Heart left ventricle (tissue), 13 donors: ENCODE measurements around the gene CYP4F3.
"Not testable (repeated sequence)": the region's sequence is repeated elsewhere in the genome, so short reads cannot be mapped to it uniquely, and the experiment has no call there.

Experiments
- POLR2A ChIP-seq, 2 donors: fragments of 450-650 bp; IDR thresholded peaks; one replicate each; pipeline ENCODE4 v1.6.1; 2017; ENCODE audit warnings: antibody characterized with exemption in 2 of 2, mild to moderate bottlenecking in 2 of 2, moderate library complexity in 2 of 2
- TF ChIP-seq, protein P1 (sequence below), 12 donors: fragments of 200-600 bp; sonication (generic) in 4 of 12; IDR thresholded peaks; one replicate each; pipeline versions ENCODE4 v1.5.0 to v1.8.0; 2018 to 2022; ENCODE audit warnings: antibody characterized with exemption in 12 of 12, mild to moderate bottlenecking in 5 of 12
- donor health status: ischemic (EF 13 %, LVEDD 7.1; RV severe dilation, severe dysfunction).
- donor health status: DM: no; HTN: yes; CAD: no.
- donor health status: DM: no; HTN: no; CAD: no.
- donor health status: ischemic (EF 25% LVEDD 6.9; RV normal size, moderate dysfunction).
- donor health status: ischemic (EF 25% LVEDD 5.7; RV mildly dilated, moderate dysfunction).
- donor health status: ischemic (EF 35%, LVEDD 5.7; RV mildly dilated, moderate dysfunction).
- donor health status: nonischemic (EF 11% LVEDD 7.7; RV severe dilation, severe dysfunction).
- donor health status: DM: yes; HTN: yes; CAD: no.
- donor health status: PGD.
- donor health status: ischemic (EF 29% LVEDD 5.4; RV normal size, mild dysfunction).
- donor health status: nonischemic (EF 23%, LVEDD 6.1; RV moderate dilation, normal function).

DNA sequence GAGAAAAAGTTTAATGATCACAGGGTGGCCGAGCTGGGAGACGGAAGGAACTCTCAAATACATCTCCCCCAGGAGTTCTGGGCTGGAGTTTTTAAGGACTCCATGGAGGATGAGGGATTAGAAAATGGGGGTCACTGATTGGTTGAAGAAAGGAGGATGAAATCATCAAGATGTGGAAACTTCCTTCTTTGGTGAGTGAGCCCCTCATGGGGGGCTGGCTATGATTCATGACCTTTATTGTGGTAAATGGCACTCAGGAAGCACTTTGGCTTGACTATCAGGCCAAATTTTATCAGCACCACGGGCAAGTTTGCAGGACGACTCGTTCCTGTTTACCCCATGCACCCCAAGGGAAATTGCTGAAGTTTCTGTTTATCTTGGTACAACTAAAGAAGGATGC, 48.2 kb upstream of the CYP4F3 start:
- TF ChIP-seq, protein P1, sequence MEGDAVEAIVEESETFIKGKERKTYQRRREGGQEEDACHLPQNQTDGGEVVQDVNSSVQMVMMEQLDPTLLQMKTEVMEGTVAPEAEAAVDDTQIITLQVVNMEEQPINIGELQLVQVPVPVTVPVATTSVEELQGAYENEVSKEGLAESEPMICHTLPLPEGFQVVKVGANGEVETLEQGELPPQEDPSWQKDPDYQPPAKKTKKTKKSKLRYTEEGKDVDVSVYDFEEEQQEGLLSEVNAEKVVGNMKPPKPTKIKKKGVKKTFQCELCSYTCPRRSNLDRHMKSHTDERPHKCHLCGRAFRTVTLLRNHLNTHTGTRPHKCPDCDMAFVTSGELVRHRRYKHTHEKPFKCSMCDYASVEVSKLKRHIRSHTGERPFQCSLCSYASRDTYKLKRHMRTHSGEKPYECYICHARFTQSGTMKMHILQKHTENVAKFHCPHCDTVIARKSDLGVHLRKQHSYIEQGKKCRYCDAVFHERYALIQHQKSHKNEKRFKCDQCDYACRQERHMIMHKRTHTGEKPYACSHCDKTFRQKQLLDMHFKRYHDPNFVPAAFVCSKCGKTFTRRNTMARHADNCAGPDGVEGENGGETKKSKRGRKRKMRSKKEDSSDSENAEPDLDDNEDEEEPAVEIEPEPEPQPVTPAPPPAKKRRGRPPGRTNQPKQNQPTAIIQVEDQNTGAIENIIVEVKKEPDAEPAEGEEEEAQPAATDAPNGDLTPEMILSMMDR (IDR thresholded peaks at IDR 0.05), result not testable (repeated sequence)
- TF ChIP-seq POLR2A (IDR thresholded peaks at IDR 0.05), result not testable (repeated sequence)
